ENCODE measurements around the gene RBM7.

The RBM7 gene, protein sequence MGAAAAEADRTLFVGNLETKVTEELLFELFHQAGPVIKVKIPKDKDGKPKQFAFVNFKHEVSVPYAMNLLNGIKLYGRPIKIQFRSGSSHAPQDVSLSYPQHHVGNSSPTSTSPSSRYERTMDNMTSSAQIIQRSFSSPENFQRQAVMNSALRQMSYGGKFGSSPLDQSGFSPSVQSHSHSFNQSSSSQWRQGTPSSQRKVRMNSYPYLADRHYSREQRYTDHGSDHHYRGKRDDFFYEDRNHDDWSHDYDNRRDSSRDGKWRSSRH

DNA sequence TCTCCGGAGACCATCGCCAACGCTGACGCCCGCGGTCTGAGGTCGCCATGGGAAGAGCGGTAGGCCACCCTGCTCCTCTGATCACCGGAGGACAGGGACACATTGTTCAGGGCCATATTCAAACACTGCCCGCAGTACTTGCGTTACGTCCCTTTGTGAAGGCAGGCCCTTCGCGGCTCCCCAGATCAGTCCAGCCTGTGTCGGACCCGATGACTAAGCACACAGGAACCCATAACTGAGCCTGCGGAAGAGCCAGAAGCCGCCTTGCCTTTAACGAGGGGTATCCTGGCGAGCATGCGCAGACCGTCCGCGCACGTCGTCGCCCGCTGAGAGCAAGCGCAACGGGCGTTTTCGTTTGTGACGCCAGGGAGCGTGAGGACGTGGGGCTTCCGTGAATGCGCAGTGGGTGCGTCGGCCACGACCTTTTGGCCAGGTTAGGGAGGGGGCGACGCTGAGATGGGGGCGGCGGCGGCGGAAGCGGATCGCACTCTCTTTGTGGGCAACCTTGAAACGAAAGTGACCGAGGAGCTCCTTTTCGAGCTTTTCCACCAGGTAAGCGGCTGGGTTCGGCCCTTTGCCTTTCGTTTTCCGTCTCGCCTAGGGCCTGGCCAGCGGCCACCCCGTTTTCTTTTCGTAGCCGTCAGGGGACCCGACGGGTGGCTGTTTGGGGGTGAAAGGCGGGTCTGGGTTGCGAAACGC is at the start of gene RBM7, which contains the start of gene C11orf71:
TSS of gene RBM7 (plus strand) at position 451 of the 699 bp plus-strand sequence. CDS start at position 457, 6 bp downstream.
TSS of gene C11orf71 (minus strand) at position 296 of the 699 bp plus-strand sequence. CDS start at position 116, 180 bp downstream.
- H3K27ac ChIP-seq: peak within 1 kb of the TSS; percentile 94 to 99 (median 98)
- H3K9ac ChIP-seq: peak within 1 kb of the TSS; percentile 92 to 98 (median 96)
- peaks cover 7 to 43% (median 32%) of the 10 kb centered on the region in 11 experiments; a peak in 16 of 22 replicates for H4K20me1 ChIP-seq
- peak within 1 kb of the TSS; percentile 82 to 97 (median 92) for H3K4me2 ChIP-seq
- H3K4me1 ChIP-seq: peaks cover 9 to 56% (median 28%) of the 10 kb centered on the region in 10 experiments
- H3K36me3 ChIP-seq: peaks cover 26 to 33% (median 31%) of the 10 kb centered on the region in 11 experiments
- TF ChIP-seq Cebpa-rat (IDR thresholded peaks at IDR 0.05): peak in 5 of 11 experiments; percentile 64 to 91 (median 82); a peak in 9 of 22 replicates
- no peaks in the 10 kb centered on the region for H3K27me3 ChIP-seq
- H3K9me3 ChIP-seq (replicated peaks in 1 of 11): no peaks in the 10 kb centered on the region
- peak within 1 kb of the TSS; percentile 78 to 98 (median 84) for H3K4me3 ChIP-seq

DNA sequence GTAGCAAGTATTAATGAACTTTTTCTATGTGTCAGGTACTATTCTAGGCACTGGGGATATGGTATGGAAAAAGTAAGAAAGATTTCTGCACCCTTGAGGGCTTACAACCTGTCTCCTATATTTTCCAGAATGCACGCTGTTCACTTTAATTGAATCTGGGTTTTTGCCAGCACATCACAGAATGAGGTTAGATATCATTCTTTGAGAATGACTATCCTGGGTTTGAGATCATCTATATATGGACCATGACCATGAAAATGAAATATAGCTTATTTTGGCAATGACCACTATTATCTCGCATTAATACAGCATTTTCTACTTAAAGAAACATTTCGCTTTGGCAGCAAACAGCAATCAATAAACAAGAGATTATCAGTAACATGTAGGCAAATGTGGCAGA is 47.0 kb upstream of the RBM7 start:
- H3K4me1 ChIP-seq: no peaks in the 10 kb centered on the region
- H3K9me3 ChIP-seq (replicated peaks in 1 of 11): no peaks in the 10 kb centered on the region
- no peak overlapping the region for H3K9ac ChIP-seq
- H3K36me3 ChIP-seq: no peaks in the 10 kb centered on the region
- no peak overlapping the region for H3K27ac ChIP-seq
- no peaks in the 10 kb centered on the region for H4K20me1 ChIP-seq
- H3K27me3 ChIP-seq: no peaks in the 10 kb centered on the region
- TF ChIP-seq Cebpa-rat (IDR thresholded peaks at IDR 0.05): no peak
- no peak overlapping the region for H3K4me3 ChIP-seq
- no peak overlapping the region for H3K4me2 ChIP-seq

DNA sequence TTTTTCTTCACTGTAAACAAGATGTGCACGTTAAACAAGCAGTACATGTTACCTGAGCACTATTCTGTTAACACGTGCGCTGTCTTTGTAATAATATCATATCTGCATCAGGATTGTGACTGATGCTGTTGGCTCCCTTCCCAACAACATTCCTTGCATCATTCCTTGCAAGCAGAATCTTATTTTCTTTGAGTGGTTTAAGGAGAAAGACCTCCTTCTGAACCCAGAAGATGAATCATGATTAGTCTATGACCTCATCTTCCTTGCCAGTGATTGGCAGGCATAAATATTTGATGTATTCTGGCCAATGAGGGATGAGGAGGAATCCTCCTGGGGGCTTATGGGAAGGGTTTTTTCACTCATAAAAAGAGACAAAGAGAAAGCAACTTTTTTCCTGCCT is 46.4 kb upstream of the RBM7 start:
- Histone ChIP-seq H3K27me3 (no peaks in the 10 kb centered on the region), H4K20me1 (no peaks in the 10 kb centered on the region), H3K36me3 (no peaks in the 10 kb centered on the region), H3K4me2 (no peak overlapping the region), H3K4me1 (no peaks in the 10 kb centered on the region), H3K9me3 (replicated peaks in 1 of 11) (no peaks in the 10 kb centered on the region), H3K4me3 (no peak overlapping the region), H3K27ac (no peak overlapping the region), H3K9ac (no peak overlapping the region)
- TF ChIP-seq Cebpa-rat (IDR thresholded peaks at IDR 0.05): no peak

DNA sequence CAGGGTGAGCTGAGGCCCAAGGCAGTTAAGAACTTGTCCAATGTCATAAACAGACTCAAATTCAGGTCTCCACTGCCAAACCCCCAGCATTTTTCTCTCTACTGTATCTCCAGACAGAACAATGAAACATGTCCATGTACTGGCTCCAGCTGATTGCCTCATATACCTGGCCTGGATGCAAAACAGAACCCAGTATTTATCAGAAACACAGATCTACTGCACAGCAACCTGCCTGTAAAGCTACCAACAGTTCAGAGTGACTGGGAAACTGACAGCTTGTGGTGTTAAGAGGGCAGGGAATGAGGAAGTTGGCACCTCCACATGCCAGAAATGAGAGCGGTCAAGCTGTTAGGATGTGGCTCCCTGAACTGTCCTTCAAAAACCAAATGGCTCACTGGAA is 41.8 kb upstream of the RBM7 start:
- Histone ChIP-seq H3K36me3 (no peaks in the 10 kb centered on the region), H3K4me1 (no peaks in the 10 kb centered on the region), H3K9ac (no peak overlapping the region), H3K4me2 (no peak overlapping the region), H3K9me3 (replicated peaks in 1 of 11) (no peaks in the 10 kb centered on the region), H4K20me1 (no peaks in the 10 kb centered on the region), H3K27me3 (no peaks in the 10 kb centered on the region), H3K4me3 (no peak overlapping the region), H3K27ac (no peak overlapping the region)
- TF ChIP-seq Cebpa-rat (IDR thresholded peaks at IDR 0.05): no peak

DNA sequence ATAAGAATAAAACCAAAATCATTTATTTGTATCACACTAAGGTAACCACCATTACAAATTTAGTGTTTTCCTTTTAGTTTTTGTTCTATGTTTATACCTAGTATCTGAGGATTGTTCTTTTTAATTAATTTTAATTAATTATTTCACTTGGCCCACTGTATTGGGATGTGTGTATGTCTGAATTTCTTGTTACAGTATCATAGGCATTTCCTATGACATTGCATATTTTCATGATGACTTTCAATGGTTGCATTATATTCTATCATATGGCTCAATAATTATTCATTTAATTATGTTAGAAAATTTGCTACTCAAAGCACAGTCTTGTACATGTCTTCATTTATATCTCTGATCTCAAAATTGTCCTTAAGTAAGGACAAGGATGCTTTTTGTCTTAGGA is 41.1 kb upstream of the RBM7 start:
- Histone ChIP-seq H3K9ac (no peak overlapping the region), H3K4me3 (no peak overlapping the region), H3K27me3 (no peaks in the 10 kb centered on the region), H4K20me1 (no peaks in the 10 kb centered on the region), H3K4me2 (no peak overlapping the region), H3K9me3 (replicated peaks in 1 of 11) (no peaks in the 10 kb centered on the region), H3K27ac (no peak overlapping the region), H3K4me1 (no peaks in the 10 kb centered on the region), H3K36me3 (no peaks in the 10 kb centered on the region)
- no peak for TF ChIP-seq Cebpa-rat (IDR thresholded peaks at IDR 0.05)

DNA sequence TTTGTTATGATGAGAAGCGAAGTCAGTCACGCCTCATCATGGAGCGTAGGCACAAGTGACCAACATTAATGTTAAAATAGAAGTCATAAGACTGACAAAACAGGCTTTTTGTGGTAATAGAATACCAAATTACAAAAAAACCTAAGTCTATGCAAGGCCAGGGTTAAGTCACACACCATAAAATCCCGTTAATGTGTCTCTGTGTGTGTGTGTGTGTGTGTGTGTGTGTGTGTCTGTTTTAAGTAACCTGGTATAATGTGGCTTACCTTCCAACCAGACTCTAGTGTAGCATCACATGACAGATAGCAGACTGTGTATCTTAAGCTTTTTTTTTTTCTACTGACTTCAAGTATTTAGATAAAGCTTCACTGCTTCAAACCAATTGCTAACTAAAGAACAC is 38.1 kb upstream of the RBM7 start:
- peaks cover 0 to 8% (median 0%) of the 10 kb centered on the region in 10 experiments; a peak in 6 of 20 replicates for H3K4me1 ChIP-seq
- no peak for TF ChIP-seq Cebpa-rat (IDR thresholded peaks at IDR 0.05)
- H3K27me3 ChIP-seq: no peaks in the 10 kb centered on the region
- H3K4me2 ChIP-seq: no peak overlapping the region
- H4K20me1 ChIP-seq: no peaks in the 10 kb centered on the region
- no peak overlapping the region for H3K27ac ChIP-seq
- no peak overlapping the region for H3K4me3 ChIP-seq
- H3K36me3 ChIP-seq: no peaks in the 10 kb centered on the region
- H3K9ac ChIP-seq: no peak overlapping the region
- H3K9me3 ChIP-seq (replicated peaks in 1 of 11): no peaks in the 10 kb centered on the region

DNA sequence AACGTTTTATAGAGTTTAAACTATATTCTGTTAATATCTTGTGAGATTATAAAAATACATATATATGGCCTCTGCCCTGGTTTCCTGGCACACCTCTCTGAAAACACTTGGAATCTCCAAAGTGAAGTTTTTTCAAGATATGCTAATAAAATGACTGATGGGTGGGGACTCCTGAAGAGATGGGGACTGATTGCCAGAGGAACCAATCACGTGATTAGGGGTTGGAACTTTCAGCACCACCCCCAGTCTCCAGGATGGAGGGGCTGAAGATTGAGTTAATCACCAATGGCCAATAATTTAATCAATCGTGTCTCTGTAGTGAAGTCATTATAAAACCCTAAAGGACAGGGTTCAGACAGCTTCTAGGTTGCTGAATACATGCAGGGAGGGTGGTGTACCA is 37.5 kb upstream of the RBM7 start:
- H3K9me3 ChIP-seq (replicated peaks in 1 of 11): no peaks in the 10 kb centered on the region

DNA sequence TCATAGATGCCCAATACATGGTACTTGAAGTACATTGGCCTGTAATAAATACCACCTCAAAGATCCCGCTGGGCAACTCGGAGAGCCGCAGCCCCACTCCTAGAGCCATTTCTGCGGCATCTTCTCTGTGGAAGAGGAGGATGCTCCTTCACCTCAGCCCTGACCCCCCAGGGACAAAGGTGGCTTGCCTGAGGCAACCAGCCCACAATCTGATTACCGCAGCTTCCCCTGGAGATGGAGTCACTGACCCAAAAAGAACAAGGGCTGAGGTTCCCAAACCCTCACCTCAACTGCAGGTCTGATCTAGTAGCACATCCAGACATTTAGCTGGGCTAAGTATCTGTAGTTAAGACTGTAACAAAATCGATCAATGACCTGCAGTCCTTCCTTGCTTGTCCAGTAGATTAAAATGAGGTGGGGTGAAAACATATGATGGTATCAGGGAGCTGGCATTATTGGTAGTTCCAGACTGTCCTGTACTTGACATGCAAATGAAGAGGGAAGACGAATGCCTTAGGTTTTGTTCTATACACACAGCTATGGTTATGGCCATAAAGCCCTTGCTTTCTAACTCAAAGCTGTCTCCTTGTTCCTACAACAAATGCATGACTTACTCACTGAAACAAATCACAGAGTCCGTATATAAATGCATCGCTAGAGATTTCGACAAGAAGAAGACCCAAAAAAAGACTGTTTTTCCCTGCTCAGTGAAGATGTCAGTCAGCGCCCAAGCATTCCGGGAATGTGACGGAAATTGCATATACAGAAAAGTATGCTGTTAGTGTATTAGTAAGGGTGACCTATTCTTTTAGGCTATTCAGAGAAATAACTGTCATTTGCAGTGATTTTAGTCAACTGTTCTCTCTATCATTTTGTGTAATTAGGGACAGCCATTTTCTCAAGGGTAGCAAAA is 33.9 kb upstream of the RBM7 start:
- H3K4me2 ChIP-seq: peak overlapping the region in 3 of 11 experiments; percentile 16 to 44 (median 40); a peak in 4 of 22 replicates
- TF ChIP-seq Cebpa-rat (IDR thresholded peaks at IDR 0.05): no peak

More for the DNA sequence above, 37.5 kb upstream of the RBM7 start:
- TF ChIP-seq Cebpa-rat (IDR thresholded peaks at IDR 0.05): no peak
- H3K27ac ChIP-seq: no peak overlapping the region
- no peaks in the 10 kb centered on the region for H4K20me1 ChIP-seq
- H3K9ac ChIP-seq: no peak overlapping the region
- H3K27me3 ChIP-seq: no peaks in the 10 kb centered on the region
- H3K4me3 ChIP-seq: no peak overlapping the region
- H3K4me1 ChIP-seq: peaks cover 0 to 8% (median 0%) of the 10 kb centered on the region in 10 experiments; a peak in 6 of 20 replicates
- no peak overlapping the region for H3K4me2 ChIP-seq
- H3K36me3 ChIP-seq: no peaks in the 10 kb centered on the region

More for the DNA sequence above, 33.9 kb upstream of the RBM7 start:
- H4K20me1 ChIP-seq: no peaks in the 10 kb centered on the region
- H3K4me1 ChIP-seq: peaks cover 0 to 8% (median 0%) of the 10 kb centered on the region in 10 experiments; a peak in 6 of 20 replicates
- no peaks in the 10 kb centered on the region for H3K9me3 ChIP-seq (replicated peaks in 1 of 11)
- no peak overlapping the region for H3K9ac ChIP-seq
- H3K36me3 ChIP-seq: no peaks in the 10 kb centered on the region
- no peak overlapping the region for H3K27ac ChIP-seq
- no peak overlapping the region for H3K4me3 ChIP-seq
- no peaks in the 10 kb centered on the region for H3K27me3 ChIP-seq

Measured in BLaER1 treated with 17β-estradiol and CSF1 and Interleukin-3, amounts not matched to agents 10 nM and 100 nM (cell line).